ENCODE results near the gene PHACTR1.

PHACTR1 gene

DNA sequence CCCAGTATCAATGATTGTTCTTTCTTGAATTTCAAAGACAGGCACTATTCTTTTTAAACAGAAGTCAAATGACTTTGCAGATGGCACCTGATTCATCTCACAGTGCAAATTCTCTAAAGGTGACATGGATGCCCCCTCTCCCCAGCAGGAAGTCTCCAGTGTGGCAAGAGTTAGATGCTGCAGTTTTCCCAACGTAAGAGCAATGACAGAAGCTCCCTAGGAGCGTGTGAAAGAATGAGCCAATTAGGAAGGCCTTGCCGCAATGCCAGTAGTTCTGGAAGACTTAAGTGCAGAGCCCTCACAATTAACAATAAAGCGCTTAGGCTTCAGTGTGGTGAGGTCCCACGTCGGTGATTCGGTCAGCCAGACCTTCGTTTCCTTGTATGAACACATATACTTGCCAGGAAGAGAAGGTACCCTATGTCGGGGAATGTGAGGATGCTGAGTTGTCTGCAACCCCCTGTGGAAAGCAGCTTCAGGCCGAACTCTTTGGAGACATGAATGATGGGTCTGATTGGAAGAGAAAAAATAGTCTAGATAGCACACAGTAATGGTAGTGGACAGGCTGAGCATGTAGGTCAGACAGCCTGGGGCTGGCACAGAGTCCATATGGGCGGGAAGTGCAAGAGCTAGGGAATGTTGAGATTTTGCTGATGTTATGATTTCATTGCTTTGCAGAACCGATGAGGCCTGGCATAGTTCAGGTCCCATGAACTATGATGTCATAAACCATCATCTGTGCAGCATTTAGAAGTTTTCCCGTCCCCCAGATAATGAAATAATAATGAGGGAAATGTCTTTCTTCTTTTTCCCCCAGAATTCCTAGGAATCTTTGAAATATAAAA is 132.6 kb downstream of the PHACTR1 start:
- FAIRE-seq (no peak), DNase-seq (ENCODE audit: low spot score) (no peak)

DNA sequence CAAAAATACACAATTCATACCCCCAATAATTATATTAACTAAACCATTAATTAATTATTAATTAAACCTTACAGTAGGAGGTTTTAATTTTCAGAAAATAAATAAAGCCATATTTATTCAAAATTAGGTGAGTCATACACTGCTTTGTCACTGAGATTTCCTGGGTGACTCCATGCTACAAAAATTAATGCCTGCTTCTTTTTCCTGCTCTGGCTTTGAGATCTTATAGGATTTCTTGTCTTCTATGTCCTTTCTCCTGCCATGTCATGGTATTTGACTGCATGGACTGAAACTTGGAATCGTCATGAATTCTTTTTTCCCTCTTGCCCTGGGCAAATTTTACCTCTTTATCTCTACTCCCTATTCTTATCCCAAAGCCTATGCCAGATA is 133.2 kb downstream of the PHACTR1 start:
- no peak for FAIRE-seq
- no peak for DNase-seq (ENCODE audit: low spot score)

DNA sequence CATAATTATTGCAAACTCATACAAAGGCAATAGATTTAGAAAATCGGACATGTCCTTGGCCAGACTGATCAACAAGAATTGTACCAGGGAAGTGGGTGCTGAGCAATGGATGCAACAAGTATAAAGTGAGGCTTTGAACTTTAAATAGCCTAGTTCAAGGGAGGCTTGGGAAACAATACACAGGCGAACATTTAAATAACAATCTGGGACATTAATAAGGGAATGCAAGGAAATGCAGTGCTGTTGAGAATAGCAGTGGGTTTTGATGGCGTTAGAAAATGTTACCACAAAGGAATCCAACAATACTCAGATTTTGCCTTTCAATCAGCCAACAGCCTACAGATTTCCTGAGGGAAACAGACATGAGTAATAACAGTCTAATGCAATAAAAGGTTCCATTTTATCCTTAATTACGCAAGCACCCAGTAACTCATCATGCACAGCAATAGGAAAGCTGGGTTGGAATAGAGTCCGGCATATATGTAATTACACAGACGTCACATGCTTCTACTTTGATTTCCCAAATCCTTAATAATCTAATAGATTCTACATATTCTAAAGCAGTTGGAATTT is 134.6 kb downstream of the PHACTR1 start:
- no peak for DNase-seq (ENCODE audit: low spot score)
- FAIRE-seq = no peak

DNA sequence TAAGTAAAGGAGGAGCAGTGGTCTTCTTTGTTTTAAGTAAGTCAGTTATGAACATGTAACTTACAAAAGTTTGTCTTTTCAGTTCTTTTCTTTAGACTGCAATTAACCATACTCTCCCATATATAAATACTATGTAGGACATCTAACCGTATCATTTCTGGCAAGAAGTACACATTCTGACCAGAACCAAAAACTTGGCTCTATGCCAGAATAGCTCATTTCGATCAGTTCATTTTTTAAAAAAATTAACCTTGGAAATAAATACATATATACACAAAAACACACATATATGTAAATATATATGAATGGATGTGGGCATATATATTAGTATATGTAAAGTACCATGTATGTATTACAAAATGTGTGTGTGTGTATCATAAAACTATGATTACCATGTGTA is 145.0 kb downstream of the PHACTR1 start:
- no peak for FAIRE-seq
- DNase-seq (ENCODE audit: low spot score) = no peak

DNA sequence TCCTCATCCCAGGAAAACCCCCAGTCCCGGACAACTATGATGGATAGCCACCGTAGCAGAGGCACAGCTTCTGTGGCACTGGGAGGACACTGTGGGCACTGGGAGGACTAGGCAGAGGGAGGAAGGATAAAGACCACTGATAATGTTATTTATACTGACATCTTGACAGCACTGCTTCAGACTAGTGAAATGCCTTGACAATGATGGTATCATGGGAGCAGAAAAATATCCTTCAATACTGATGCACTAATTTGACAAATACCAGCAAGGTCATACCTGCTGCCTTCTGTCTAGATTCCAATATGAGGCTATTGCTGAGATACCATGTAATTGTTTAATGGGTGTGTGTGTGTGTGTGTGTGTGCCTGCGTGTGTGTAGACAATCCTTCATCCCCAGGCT is 148.6 kb downstream of the PHACTR1 start:
- FAIRE-seq = no peak
- no peak for DNase-seq (ENCODE audit: low spot score)

DNA sequence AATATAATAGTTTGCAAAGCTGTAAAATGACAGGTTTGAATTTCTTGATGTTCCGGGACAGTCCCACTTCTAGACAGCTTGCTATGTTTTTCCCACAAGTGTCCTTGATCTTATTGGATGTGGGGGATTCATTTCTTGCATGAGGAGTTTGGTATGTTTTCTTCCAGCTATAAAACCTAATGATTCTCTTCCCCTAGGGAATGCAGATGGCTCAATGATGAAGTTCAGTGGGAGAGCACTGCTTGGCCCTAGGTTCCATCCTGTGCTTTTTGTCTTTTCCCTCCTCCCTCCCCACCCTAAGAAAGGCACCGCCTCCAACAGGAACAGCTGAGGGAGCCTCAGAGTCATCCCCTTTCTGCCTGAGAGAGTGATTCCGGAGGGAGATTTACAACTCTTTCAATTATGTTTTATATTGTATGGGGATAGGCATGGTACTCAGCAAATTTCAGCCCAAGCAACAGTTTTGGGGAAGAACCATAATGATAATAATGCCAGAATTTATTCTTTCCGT is 149.2 kb downstream of the PHACTR1 start:
- FAIRE-seq = no peak
- no peak for DNase-seq (ENCODE audit: low spot score)

DNA sequence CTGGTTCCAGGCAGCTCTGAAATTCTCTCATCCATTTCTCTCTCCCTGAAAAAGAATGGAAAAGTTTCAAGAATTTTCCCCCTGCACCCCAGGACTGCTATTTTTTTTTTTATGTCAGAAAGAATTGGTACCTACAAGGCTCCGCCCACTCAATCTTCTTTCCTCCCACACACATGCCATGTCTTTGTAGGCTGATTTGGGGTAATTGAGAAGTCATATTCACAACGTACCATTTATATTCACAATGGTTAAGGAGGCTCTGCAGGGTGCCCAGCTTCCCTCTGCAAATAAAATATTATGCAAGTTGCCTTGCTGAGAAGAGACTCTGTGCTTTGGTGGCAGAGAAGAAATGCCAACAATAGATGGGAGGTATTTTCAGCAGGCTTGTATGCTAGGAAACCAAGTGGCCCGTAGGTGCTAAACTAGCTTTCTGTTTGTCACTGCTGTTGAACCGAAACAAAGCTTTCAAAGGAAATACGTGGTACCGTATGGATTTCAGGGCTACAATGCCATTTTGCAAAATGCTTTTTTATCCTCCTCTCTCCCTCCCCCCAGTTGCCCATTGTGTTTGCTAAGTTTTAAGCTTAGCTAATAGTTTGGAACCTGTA is 150.0 kb downstream of the PHACTR1 start:
- FAIRE-seq (no peak), DNase-seq (ENCODE audit: low spot score) (no peak)

DNA sequence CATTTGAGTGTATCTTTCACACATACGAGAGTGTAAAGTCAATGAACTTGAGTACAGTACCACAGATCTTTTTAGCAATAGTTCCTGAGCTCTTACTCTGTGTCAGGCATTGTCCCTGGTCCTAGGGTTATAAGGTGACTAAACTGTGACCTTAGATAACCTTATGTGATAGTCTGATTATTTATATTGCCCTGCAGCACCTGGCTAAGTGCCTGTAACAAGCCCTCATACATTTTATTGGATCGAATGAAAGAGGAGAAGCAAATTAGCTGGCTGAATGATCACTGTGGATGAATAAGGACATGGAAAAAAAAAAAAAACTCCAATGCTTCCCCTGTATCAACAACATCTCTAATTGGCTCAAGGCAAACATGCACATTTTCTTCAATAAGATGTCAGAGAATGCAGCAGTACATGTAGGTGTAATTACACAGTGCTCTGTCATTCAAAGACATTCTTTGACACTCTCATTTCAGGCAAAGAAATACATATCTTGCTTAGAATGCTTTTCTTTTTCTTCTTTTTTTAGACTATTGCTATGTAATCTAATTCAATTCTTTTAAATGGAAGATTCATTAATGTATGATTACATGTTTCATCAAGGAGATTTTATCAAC is 153.4 kb downstream of the PHACTR1 start:
- DNase-seq (ENCODE audit: low spot score) = no peak

DNA sequence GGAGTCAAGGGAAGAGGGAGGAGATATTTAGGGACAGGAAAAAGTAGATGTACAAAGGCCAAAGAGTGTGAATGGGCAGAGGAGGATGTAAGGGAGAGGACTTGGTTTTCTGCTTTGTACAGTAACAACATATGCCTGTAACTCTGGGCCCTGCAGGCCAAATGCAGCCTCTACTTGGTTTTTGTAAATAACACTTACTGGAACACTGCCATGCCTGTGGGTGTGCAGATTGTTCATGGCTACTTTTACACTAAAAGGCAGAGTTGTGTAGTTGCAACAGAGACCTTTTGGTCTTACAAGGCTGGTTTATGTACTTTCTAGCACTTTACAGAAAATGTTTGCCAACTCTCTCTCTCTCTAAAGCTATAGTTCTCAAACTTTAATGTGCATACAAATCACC is 157.1 kb downstream of the PHACTR1 start:
- DNase-seq (ENCODE audit: low spot score) (no peak), FAIRE-seq (no peak)

More for the DNA sequence above, 153.4 kb downstream of the PHACTR1 start:
- no peak for FAIRE-seq

DNA sequence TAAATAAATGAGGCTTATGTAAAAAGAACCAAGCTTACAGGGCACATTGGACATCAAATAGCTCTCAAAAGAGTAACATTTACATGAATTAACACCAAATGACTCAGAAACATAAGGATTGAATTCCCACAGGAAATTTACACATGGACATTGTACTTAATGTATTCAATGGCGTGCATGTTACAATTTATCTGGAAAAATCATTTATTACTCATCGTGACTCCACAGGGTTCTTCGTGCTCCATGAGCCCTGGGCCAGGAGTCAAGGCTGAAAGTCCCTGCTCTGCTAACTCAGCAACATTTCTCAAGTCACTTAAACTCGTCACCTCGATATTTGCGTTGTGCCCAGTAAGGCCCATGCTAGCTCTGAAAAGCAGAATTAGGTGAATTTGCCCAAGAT is 158.5 kb downstream of the PHACTR1 start:
- no peak for FAIRE-seq
- peak; percentile 16 for DNase-seq (ENCODE audit: low spot score)

DNA sequence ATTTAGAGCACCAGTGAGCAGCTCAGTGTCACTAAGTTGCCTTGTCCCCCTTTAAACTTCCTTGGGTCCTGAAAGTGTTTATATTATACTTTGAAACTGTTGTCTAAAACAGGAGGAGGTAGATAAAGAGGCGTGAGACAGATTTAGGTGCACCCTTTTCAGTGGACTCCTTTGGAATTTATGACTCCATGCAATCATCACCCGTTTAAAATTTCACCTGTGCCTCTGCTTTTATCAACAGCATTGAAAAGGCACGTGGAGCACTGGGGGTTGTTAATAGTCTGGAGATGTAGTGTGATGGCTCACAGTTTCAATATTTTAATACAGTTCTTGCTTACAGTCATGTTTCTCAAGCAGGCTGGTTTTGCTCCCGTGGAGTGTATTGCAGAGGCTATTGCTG is 162.2 kb downstream of the PHACTR1 start:
- no peak for FAIRE-seq
- DNase-seq (ENCODE audit: low spot score) = no peak

DNA sequence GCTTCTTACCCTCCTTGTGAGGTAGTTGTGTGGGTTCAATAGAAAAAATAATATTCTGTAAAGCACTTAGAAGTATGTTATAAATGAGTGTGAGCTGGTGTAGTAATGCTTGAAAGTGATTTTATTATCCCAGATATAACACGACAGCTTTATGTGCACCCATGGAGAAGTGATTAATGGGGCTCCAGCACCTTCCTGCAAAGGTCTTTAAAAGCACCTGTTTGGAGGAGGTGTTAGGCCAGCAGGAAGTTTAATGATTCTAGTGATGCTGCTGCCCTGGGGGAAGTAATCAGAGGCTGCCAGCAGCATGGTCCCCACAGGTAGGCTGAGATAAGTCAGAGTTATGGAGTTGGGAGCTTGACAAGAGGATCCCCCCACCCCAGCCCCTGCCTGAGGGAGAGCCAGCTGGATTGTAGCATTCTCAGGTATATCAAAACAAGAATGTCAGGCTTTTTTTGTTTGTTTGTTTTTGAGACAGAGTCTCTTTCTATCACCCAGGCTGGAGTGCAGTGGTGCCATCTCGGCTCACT is 166.3 kb downstream of the PHACTR1 start:
- FAIRE-seq (no peak), DNase-seq (ENCODE audit: low spot score) (no peak)

DNA sequence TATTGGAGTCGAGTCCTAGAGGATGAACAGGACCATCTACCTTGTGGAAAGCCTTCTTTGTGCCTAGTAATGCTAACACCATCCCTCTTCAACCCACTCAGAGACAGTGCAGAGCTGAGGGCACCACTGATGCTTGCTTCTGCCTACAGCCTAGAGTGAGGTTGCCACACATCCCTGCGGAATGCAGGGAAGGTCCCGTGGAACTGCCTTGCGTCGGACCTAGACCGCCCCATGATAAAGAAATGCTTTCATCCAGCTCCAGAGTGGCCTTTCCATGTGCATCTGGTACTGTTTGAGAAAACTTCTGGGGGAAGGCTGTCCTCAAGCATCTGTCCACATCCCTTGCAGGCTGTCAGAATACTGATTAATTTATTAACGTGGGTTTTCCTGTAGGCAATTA is 168.4 kb downstream of the PHACTR1 start:
- DNase-seq (ENCODE audit: low spot score) (no peak), FAIRE-seq (no peak)

DNA sequence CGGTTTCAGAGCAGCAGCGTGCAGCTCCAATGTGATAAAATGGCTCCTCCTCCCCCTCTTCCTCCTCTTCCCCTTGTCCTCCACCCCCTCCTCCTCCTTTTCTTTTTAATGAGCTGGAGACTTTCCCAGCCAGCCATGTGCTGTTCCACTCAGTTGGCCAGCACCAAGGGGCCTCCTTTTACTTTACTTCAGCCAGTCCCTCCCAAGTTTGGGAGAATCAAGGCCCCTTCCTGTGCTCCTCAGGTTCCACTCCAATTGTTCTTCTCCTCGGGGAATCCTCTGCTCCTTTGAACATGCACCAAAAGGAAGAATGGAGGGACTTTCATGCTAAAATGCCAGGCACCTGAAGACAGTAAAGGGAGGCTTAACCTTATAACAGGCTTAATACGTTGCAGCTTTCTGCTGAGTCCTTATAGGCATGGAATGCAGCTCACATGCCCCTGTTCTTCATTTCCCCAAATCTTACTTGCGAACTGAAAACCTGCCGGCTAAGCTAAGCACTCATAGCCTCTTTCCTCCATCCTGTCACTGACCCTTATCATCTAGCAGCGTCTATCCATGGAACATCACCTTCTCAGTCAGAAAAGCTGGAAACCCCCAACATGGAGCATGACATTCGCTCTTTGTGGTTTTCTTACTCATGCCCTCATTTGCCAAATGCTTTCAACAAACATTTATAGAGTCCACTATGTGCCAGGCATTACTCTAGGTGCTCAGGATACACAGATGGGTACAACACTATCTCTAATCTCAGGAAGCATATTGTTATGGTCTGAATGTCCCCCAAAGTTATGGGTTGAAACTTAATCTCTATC is 170.6 kb downstream of the PHACTR1 start:
- DNase-seq (ENCODE audit: low spot score) (peak; percentile 32), FAIRE-seq (peak; percentile 70)

DNA sequence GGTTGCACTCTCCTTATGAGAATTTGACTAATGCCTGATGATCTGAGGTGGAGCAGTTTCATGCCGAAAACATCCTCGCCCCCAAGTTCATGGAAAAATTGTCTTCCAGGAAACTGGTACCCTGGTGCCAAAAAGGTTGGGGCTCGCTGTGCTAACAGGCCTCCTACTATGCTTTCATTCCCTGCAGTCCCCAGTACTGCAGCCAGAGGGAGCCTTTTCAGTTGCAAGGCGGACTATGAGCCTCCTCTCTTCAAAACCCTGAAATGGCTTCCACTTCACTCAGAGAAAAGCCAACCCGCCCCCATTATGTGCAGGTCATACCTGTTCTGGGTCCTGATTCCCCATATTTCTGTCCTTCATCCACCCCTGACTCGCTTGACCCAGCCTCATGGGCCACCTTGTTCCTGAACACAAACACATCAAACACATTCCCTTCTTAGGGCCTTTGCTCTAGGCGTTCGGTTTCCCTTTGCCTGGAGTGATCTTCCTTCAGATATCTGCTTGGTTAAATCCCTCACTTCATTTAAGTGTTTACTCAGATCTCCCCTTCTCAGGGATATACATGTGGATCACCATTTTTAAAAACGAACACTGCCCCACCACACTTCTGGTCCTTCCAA is 173.7 kb downstream of the PHACTR1 start:
- DNase-seq (ENCODE audit: low spot score) = no peak
- no peak for FAIRE-seq

DNA sequence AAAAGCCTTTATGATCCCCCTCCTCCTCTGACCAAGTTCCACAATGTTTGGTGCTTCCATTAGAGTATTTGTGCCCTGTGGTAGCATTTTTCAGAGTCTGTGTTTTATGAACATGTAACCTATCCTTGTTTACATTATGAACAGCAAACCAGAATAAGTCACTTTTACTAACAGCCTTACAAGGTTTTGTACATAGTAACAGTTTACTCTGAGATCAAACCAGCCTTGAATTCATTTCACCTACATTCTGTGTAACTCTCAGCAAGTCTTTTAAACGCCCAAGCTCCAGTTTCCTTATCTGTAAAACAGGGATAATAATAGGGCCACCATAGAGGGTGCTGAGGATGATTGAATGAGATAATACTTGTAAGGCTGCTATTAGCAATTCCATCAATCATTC is 175.0 kb downstream of the PHACTR1 start:
- FAIRE-seq (no peak), DNase-seq (ENCODE audit: low spot score) (no peak)

DNA sequence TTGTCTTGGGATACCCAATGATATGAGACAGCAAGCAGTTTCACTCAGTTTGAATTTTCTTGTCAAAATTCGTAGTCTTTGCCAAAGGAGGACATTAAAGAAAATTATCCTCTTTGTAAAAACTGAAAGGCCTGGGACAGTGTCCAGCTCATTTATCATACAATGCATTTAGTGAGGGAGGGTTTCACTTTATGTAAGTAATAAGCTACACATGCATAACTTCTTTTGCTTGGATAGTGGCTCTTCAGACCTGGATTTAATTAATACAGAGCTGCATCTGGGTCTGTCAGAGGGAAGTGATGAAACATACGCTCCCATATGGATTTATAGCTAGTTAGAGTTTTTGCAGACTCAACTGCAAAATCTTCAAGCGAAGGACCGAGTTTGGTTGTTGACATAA is 175.6 kb downstream of the PHACTR1 start:
- no peak for FAIRE-seq
- DNase-seq (ENCODE audit: low spot score) = no peak

DNA sequence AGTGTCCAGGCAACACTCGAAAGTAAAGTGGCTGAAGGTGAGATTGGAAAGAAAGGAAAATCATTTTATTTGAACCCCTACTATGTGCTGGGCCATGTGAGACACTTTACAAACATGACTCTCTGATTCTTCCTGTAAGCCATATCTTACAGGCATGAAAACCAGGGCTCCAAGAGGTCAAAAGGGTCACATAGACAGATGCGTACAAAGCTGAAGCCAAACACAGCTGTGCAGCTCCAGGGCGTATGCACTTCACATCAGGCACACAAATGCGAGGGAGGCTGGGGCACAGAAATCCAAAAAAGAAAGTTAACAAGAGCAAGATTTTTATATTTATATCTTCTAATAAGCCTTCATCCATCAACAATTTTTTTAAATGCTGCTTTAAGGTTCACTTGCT is 176.5 kb downstream of the PHACTR1 start:
- no peak for FAIRE-seq
- no peak for DNase-seq (ENCODE audit: low spot score)

DNA sequence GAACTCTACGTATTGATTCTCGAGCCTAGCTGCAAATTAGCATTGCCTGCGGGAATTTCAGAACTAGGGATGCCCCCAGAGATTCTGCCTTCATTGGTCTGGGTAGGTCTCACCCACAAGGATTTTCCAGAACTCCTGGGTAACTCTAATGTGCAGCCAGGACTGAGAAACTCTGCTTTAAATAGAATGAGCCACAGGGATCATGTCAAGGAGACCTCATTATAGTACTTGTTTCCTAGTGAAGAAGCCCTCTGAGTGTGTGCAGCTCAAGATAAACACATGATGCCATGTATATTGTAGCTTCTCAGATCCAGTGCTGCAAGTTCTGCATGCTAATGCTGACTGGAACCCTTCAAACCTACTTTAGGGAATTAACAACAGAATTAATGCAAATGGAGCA is 179.2 kb downstream of the PHACTR1 start:
- no peak for FAIRE-seq
- DNase-seq (ENCODE audit: low spot score) = no peak

DNA sequence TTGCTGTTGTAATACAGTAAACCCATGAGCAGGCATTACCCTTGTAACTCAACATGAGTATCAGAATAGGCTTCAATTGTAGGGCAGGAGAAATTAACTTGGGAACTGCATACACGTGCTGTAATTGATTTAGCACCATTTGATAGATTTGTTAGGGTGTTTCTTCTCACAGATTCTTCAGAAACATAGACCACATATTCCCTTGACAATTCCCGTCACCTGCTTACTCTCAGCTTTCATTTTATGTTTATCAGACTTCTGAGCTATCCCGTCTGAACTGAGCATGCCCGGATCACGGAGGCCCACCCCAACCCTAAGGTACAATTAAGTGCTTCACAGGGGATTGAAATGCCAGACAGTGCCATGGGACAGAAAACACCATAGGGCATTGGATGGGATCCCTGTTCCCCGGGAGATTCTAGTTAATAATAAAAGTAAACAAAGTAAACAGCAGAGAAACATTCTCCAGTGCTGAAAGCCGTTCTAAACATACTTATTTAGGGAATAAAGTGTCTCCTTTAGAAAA is 179.7 kb downstream of the PHACTR1 start:
- DNase-seq (ENCODE audit: low spot score) = no peak
- FAIRE-seq = no peak

Measured in RCC 7860 (cell line).